Measurements from ENCODE around the gene FAM120B.

FAM120B gene

GRCh38 chr6:170271771-170272314 is 34.7 kb upstream of the FAM120B start:
- DNase-seq (ENCODE audit: low read depth), result no peak

- no peak for DNase-seq (ENCODE audit: low read depth)
These were observed 34.1 kb upstream of the FAM120B start for GRCh38 chr6:170272341-170273065.

- no peak for DNase-seq (ENCODE audit: low read depth)
These were observed 33.4 kb upstream of the FAM120B start for GRCh38 chr6:170273191-170273590.

GRCh38 chr6:170273681-170274080 is 32.9 kb upstream of the FAM120B start:
- DNase-seq (ENCODE audit: low read depth), result no peak

- no peak for DNase-seq (ENCODE audit: low read depth)
These were observed 31.6 kb upstream of the FAM120B start for GRCh38 chr6:170274713-170275560.

- no peak for DNase-seq (ENCODE audit: low read depth)
These were observed 30.0 kb upstream of the FAM120B start for GRCh38 chr6:170276369-170277057.

- DNase-seq (ENCODE audit: low read depth), result no peak
These were observed 28.4 kb upstream of the FAM120B start for GRCh38 chr6:170277893-170278742.

- no peak for DNase-seq (ENCODE audit: low read depth)
These were observed 27.8 kb upstream of the FAM120B start for GRCh38 chr6:170278743-170279094.

- no peak for DNase-seq (ENCODE audit: low read depth)
These were observed 27.1 kb upstream of the FAM120B start for GRCh38 chr6:170279426-170279825.

- peak; percentile 27 for DNase-seq (ENCODE audit: low read depth)
These were observed 26.4 kb upstream of the FAM120B start for GRCh38 chr6:170279977-170280688.

GRCh38 chr6:170280689-170281045 is 25.9 kb upstream of the FAM120B start:
- no peak for DNase-seq (ENCODE audit: low read depth)

GRCh38 chr6:170281331-170282292 is 24.9 kb upstream of the FAM120B start:
- no peak for DNase-seq (ENCODE audit: low read depth)

- no peak for DNase-seq (ENCODE audit: low read depth)
These were observed 23.9 kb upstream of the FAM120B start for GRCh38 chr6:170282512-170283158.

- no peak for DNase-seq (ENCODE audit: low read depth)
These were observed 23.1 kb upstream of the FAM120B start for GRCh38 chr6:170283212-170284081.

GRCh38 chr6:170284126-170284773 is 22.3 kb upstream of the FAM120B start:
- no peak for DNase-seq (ENCODE audit: low read depth)

- DNase-seq (ENCODE audit: low read depth), result no peak
These were observed 21.6 kb upstream of the FAM120B start for GRCh38 chr6:170284866-170285469.

GRCh38 chr6:170285482-170285881 is 21.1 kb upstream of the FAM120B start:
- DNase-seq (ENCODE audit: low read depth), result no peak

Data from iris pigment epithelial cell (primary cell).